ENCODE measurements around the gene KDM4B. TPM values are rescaled to one million over a fixed set of nuclear protein-coding genes. Genes with fewer than 3 reads are reported as not detected.

KDM4B gene
- total RNA-seq, 2 donors from 2014 or later = 33.8 to 83.5 TPM

DNA sequence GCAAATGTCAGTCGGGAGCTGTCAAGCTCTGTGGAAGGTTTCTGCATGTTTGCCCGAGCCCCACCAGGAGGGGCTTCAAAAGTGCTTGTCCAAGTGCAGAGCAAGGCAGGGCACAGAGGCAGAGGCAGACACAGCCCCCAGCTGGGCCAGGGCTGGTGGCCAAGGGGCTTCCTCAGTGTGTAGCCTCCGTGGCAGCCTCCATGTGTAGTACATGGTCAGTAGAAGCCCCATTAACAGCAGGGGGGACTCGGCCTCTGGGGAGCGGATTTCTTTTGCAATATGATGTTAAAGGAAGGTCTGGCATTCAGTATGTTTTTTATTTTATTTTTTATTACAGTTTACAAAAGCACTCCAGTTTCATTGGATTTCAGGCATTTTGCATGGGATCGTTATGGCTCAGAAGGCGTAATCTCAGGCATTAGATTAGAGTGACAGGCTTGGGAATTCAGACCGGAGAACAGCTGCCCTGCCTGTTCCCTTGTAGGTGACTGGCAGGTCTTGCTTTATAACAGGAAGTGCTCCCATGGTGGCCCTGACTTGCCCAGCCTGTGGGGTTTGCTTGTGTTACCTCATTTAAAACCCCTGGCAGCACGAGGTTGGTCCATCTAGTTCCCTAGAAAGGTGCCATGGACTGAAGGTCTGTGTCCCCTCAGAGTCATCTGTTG is 129.2 kb downstream of the KDM4B start:
- peaks cover 50% of the 10 kb centered on the region for H3K36me3 Mint-ChIP-seq (ENCODE audit: low read depth)

DNA sequence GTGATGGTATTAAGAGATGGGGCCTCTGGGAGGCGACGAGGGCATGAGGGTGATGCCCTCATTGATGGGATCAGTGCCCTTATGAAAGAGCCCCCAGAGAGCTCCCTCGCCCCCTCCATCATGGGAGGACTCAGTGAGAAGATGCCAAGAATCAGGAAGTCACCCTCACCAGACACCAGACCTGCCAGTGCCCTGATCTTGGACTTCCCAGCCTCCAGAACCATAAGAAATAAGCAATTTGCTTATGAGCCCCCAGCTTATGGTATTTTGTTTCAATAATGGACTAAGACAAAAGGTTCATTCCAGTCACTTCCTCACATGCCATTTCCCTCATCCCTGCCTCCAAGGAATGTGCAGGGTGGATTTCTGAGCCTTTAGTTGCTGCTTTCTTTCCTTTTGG is 129.7 kb downstream of the KDM4B start:
- H3K36me3 Mint-ChIP-seq (ENCODE audit: low read depth) = peaks cover 50% of the 10 kb centered on the region

More for the DNA sequence above, 129.2 kb downstream of the KDM4B start:
- peaks cover 5% of the 10 kb centered on the region for H3K9me3 Mint-ChIP-seq
- no peak overlapping the region for H3K27ac Mint-ChIP-seq
- no peak for ATAC-seq (replicated peaks)
- no peaks in the 10 kb centered on the region for H3K4me1 Mint-ChIP-seq
- H3K27me3 Mint-ChIP-seq = no peaks in the 10 kb centered on the region
- H3K4me3 Mint-ChIP-seq = no peak overlapping the region

GRCh38 chr19:5099701-5100221 is 130.8 kb downstream of the KDM4B start:
- Mint-ChIP-seq H3K36me3 (ENCODE audit: low read depth) (peaks cover 50% of the 10 kb centered on the region), H3K27ac (no peak overlapping the region), H3K4me1 (no peaks in the 10 kb centered on the region)

More for the DNA sequence above, 129.7 kb downstream of the KDM4B start:
- H3K27me3 Mint-ChIP-seq = no peaks in the 10 kb centered on the region
- no peak for ATAC-seq (replicated peaks)
- no peaks in the 10 kb centered on the region for H3K4me1 Mint-ChIP-seq
- no peak overlapping the region for H3K27ac Mint-ChIP-seq
- H3K9me3 Mint-ChIP-seq = peaks cover 5% of the 10 kb centered on the region
- no peak overlapping the region for H3K4me3 Mint-ChIP-seq

GRCh38 chr19:5101871-5102270 is 133.0 kb downstream of the KDM4B start:
- no peaks in the 10 kb centered on the region for H3K27me3 Mint-ChIP-seq
- H3K4me3 Mint-ChIP-seq = no peak overlapping the region
- no peak overlapping the region for H3K27ac Mint-ChIP-seq
- ATAC-seq (replicated peaks) = no peak
- peaks cover 43% of the 10 kb centered on the region for H3K36me3 Mint-ChIP-seq (ENCODE audit: low read depth)
- H3K9me3 Mint-ChIP-seq = peaks cover 5% of the 10 kb centered on the region
- H3K4me1 Mint-ChIP-seq = no peaks in the 10 kb centered on the region

More at GRCh38 chr19:5099701-5100221, 130.8 kb downstream of the KDM4B start:
- ATAC-seq (replicated peaks) = no peak
- H3K9me3 Mint-ChIP-seq = peaks cover 5% of the 10 kb centered on the region
- no peak overlapping the region for H3K4me3 Mint-ChIP-seq
- no peaks in the 10 kb centered on the region for H3K27me3 Mint-ChIP-seq

GRCh38 chr19:5102520-5102919 is 133.6 kb downstream of the KDM4B start:
- H3K4me1 Mint-ChIP-seq = no peaks in the 10 kb centered on the region
- H3K36me3 Mint-ChIP-seq (ENCODE audit: low read depth) = peaks cover 36% of the 10 kb centered on the region
- ATAC-seq (replicated peaks) = no peak
- peaks cover 5% of the 10 kb centered on the region for H3K9me3 Mint-ChIP-seq
- H3K4me3 Mint-ChIP-seq = no peak overlapping the region
- no peaks in the 10 kb centered on the region for H3K27me3 Mint-ChIP-seq
- H3K27ac Mint-ChIP-seq = no peak overlapping the region

DNA sequence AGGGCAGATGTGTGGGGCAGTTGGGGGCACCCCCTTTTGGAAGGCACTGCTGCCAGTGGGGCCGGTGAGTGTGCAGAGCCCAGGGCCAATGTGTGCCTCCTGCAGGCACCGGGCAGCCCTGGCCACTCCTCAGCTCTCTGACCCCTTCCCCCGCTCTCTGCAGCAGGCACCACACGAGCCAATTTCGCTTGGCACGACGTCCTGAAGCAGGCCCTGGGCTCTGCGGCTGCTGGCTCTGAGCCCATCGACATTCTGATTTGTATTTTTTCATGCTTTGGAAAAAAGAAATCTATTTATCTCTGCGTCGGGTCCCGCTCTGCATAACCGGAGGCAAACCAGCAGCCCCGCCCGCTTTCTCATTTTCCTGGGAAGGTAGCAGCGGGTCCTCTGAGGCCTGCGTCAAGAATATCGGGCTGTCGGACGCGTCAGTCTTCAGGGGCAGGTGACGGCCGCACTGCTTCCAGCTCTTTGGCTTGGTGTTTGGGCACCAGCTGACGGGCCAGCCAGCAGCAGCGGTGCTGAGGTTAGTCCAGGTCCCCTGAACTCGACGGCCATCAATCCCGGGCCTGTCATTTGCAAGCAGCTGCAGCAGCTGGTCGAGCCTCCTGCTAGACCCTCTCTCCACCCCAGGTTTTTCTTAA is 134.3 kb downstream of the KDM4B start:
- Mint-ChIP-seq H3K27ac (no peak overlapping the region), H3K36me3 (ENCODE audit: low read depth) (peaks cover 30% of the 10 kb centered on the region), H3K9me3 (peaks cover 5% of the 10 kb centered on the region), H3K4me3 (no peak overlapping the region), H3K4me1 (no peaks in the 10 kb centered on the region), H3K27me3 (no peaks in the 10 kb centered on the region)
- ATAC-seq (replicated peaks) = no peak

GRCh38 chr19:5103812-5104410 is 135.0 kb downstream of the KDM4B start:
- H3K4me3 Mint-ChIP-seq = no peak overlapping the region
- H3K27ac Mint-ChIP-seq = no peak overlapping the region
- no peaks in the 10 kb centered on the region for H3K4me1 Mint-ChIP-seq
- H3K9me3 Mint-ChIP-seq = peaks cover 5% of the 10 kb centered on the region
- no peaks in the 10 kb centered on the region for H3K27me3 Mint-ChIP-seq
- H3K36me3 Mint-ChIP-seq (ENCODE audit: low read depth) = peaks cover 23% of the 10 kb centered on the region
- ATAC-seq (replicated peaks) = no peak

DNA sequence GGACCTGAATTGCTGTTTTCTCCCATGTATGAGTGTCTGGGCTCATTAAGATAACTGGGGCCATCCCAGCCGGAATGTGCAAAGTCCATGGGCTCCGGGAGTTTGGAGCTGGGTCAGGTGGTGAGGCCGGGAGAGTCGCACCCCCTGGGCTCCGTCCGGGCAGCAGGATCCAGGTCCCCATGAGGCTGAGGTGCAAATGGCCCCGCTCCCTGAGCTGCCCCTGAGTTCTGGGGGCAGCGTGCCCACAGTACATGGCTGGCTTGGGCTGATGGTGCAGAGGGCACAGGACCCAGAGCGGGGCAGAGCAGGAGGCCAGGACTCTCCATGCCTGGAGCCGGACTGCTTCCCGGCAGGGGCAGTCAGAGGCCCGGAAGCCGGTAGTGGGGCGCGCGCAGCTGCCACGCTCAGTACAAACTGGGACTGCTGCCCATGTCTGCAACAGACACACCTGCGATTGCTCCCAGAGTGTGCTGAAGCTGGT is 136.0 kb downstream of the KDM4B start:
- H3K9me3 Mint-ChIP-seq = peaks cover 5% of the 10 kb centered on the region
- H3K4me1 Mint-ChIP-seq = no peaks in the 10 kb centered on the region
- no peak for ATAC-seq (replicated peaks)
- no peaks in the 10 kb centered on the region for H3K27me3 Mint-ChIP-seq
- peaks cover 18% of the 10 kb centered on the region for H3K36me3 Mint-ChIP-seq (ENCODE audit: low read depth)
- no peak overlapping the region for H3K4me3 Mint-ChIP-seq
- no peak overlapping the region for H3K27ac Mint-ChIP-seq

- Mint-ChIP-seq H3K4me1 (no peaks in the 10 kb centered on the region), H3K9me3 (no peaks in the 10 kb centered on the region), H3K36me3 (ENCODE audit: low read depth) (peaks cover 15% of the 10 kb centered on the region), H3K27ac (no peak overlapping the region), H3K27me3 (no peaks in the 10 kb centered on the region), H3K4me3 (no peak overlapping the region)
- no peak for ATAC-seq (replicated peaks)
These were observed 137.3 kb downstream of the KDM4B start for GRCh38 chr19:5106191-5106726.

DNA sequence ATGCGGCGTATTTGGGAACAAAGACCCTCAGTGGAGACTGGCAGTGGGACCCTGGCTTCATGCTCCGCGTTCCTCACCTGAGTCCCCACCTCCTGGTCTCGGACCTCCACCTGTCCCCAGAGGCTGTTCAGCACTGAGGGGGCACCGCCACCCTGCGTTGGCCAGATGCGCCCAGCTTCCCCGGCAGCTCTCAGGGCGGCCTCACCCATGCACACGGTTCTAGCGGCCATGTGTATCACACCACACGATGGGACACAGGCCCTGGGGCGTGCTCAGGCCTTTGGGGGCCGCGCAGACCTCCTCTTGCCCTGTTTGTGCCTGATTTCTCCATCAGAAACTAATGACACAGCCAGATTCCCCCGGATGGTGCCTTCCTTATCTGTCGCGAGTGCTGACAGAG is 138.1 kb downstream of the KDM4B start:
- Mint-ChIP-seq H3K4me3 (no peak overlapping the region), H3K27me3 (no peaks in the 10 kb centered on the region), H3K27ac (no peak overlapping the region), H3K9me3 (no peaks in the 10 kb centered on the region), H3K36me3 (ENCODE audit: low read depth) (peaks cover 20% of the 10 kb centered on the region), H3K4me1 (no peaks in the 10 kb centered on the region)
- no peak for ATAC-seq (replicated peaks)

DNA sequence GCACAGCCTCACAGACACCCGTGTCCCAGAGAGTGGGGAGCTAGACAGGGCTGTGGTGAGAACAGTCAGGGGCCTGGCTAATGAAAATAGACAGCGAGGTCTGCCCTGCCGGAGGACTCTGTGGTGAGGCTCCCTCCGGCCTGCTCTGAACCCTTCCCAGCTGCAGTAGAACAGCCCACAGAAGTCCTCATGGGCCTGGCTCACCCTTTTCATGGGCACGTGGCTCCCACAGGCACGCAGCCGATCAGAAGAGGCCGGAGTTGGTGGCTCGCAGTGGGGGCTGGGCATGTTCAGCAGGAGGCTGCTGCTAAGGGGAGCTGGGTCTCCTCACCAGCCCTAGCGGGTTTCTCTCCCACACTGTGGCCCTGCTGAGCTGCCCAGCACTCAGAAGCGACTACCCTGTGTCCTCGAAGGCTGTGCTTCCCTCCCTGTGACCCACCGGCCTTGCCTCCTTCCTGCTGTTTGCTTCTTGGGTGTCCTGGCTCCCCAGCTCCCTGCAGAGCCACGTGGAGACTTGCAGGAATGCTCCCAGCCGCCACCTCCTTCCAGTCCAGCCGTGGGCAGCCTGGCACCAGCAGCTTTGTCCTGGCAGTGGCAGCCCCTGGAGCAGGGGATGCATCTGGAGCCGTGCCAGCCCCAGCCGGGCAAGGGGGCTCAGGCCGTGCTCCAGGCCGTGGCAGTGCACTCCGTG is 138.7 kb downstream of the KDM4B start:
- Mint-ChIP-seq H3K27ac (no peak overlapping the region), H3K4me3 (no peak overlapping the region)

DNA sequence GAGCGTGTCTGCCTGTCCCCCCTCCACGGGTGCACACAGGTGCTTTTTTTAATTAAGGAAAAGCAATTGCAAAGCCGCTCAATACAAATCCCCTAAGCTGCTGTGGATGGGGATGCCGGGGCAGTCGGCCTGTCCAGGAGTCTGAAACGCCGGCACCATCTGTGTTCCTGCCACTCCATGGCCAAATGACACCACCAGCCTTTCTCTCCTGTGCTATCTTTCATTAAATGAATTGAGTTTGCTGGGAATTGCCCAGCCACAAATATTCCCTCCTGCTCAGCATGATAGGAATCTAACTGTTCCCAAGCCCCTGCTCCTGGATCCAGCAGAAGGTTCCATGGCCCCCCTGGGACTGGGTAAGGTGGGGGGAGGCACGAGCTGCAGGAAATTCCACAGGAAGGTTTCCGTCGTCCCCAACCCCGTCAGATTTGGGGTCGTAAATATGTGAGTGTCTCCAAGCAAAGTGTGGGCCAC is 139.2 kb downstream of the KDM4B start:
- H3K27ac Mint-ChIP-seq = no peak overlapping the region

More for the DNA sequence above, 138.7 kb downstream of the KDM4B start:
- Mint-ChIP-seq H3K27me3 (no peaks in the 10 kb centered on the region), H3K4me1 (no peaks in the 10 kb centered on the region), H3K9me3 (no peaks in the 10 kb centered on the region), H3K36me3 (ENCODE audit: low read depth) (peaks cover 25% of the 10 kb centered on the region)
- no peak for ATAC-seq (replicated peaks)

DNA sequence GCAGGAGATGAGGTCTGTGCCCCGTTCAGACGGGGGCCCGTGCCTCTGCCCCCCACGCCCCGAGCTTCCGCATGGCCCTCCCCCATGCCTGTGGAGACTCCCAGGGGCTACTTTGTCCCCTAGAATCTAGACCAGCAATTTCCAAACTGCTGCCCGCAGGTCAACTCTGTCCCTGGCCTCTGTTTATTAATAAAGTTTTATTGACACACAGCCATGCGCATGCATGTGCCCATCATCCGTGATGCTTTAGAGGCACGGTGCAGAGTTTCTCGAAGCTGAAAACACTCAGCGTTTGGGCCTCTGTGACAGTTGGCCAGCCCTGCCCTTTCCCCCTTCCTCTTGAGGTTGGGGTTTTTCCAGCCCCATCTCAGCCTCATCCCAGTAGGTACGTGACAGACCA is 140.0 kb downstream of the KDM4B start:
- ATAC-seq (replicated peaks) = no peak
- H3K27ac Mint-ChIP-seq = no peak overlapping the region
- no peak overlapping the region for H3K4me3 Mint-ChIP-seq

More for the DNA sequence above, 139.2 kb downstream of the KDM4B start:
- Mint-ChIP-seq H3K36me3 (ENCODE audit: low read depth) (peaks cover 29% of the 10 kb centered on the region), H3K4me1 (no peaks in the 10 kb centered on the region), H3K27me3 (no peaks in the 10 kb centered on the region), H3K9me3 (no peaks in the 10 kb centered on the region), H3K4me3 (no peak overlapping the region)
- no peak for ATAC-seq (replicated peaks)

DNA sequence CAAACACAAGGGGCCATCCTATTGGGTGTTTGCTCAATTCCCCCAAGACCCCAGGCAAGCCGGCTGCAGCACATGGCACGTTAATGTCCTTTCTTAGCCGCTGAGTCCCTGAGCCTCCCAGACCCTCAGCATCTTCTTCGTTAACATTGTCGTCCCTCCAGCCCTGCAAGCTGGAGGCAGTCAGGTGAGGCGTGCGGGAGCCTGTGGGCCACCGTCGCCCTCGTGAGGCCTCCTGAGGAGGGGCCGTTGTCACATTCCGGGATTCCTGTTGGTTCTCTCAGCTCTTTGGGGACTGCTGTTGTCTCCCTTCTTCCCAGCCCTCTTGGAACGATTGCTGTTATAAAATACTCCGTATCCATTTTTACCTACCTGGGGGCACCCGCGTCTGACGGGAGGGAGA is 140.6 kb downstream of the KDM4B start:
- no peak overlapping the region for H3K27ac Mint-ChIP-seq
- H3K36me3 Mint-ChIP-seq (ENCODE audit: low read depth) = peaks cover 29% of the 10 kb centered on the region

More for the DNA sequence above, 140.0 kb downstream of the KDM4B start:
- no peaks in the 10 kb centered on the region for H3K4me1 Mint-ChIP-seq
- H3K9me3 Mint-ChIP-seq = no peaks in the 10 kb centered on the region
- no peaks in the 10 kb centered on the region for H3K27me3 Mint-ChIP-seq
- peaks cover 29% of the 10 kb centered on the region for H3K36me3 Mint-ChIP-seq (ENCODE audit: low read depth)

More for the DNA sequence above, 140.6 kb downstream of the KDM4B start:
- Mint-ChIP-seq H3K9me3 (no peaks in the 10 kb centered on the region), H3K4me3 (no peak overlapping the region), H3K27me3 (no peaks in the 10 kb centered on the region), H3K4me1 (no peaks in the 10 kb centered on the region)
- no peak for ATAC-seq (replicated peaks)

Measured in activated T-helper 17 cell treated with anti-CD3 and anti-CD28 coated beads, Interleukin-2, amount 50 U/mL, for 72 hours (primary cell).